DMS 273 (cell line): Measurements from ENCODE around the gene SLC16A11.
A peak's percentile ranks its signal among the peaks of the same experiment; 100 is the strongest.

Experiments used
- DNase-seq: peaks from one replicate; lab custom pipeline; 2025; ENCODE audit not compliant: unreplicated experiment; lab: John Stamatoyannopoulos, UW

SLC16A11 gene

GRCh38 chr17:7026471-7027115 lies 17.3 kb downstream of the SLC16A11 start:
- DNase-seq = no peak

DNA sequence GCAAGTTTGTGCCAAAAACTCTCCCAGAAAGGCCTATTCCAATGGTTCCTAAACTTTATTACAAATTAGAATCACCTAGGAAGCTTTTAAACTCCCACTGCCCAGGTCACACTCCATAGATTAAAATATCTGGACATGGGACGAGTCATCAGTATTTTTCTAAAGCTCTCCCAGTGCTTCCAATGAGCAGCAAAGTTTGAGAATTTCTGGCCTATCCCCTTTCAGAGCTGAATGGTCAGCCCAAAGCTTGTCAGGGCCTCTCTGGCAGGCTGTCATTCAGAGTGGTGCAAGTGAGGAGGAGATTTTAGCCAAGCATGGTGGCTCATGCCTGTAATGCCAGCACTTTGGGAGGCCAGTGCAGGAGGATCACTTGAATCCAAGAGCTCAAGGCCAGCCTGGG lies 18.6 kb downstream of the SLC16A11 start:
- no peak for DNase-seq

GRCh38 chr17:7024402-7024785 lies 19.5 kb downstream of the SLC16A11 start:
- DNase-seq = no peak

DNA sequence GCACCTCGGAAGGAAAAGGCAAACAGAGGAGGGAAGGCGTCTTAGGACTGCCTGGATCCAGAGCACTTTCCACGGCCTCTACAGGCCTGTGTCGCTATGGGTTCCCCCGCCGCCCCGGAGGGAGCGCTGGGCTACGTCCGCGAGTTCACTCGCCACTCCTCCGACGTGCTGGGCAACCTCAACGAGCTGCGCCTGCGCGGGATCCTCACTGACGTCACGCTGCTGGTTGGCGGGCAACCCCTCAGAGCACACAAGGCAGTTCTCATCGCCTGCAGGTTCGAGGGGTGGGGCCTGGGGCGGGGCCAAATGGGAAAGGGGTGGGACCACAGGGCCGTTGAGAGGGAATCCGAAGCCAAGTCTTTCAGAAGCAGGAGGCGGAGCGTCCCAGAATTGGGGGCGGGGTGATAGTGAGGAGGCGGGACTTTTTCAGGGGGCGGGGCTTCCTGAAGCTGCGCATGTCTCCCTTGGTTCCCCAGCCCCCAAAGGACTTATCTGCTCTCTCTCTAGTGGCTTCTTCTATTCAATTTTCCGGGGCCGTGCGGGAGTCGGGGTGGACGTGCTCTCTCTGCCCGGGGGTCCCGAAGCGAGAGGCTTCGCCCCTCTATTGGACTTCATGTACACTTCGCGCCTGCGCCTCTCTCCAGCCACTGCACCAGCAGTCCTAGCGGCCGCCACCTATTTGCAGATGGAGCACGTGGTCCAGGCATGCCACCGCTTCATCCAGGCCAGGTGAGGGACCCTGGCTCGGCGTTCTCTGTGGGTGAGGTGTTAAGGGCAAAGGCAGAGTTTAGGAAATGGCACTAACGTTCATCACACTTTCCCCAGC lies 20.1 kb downstream of the SLC16A11 start:
- DNase-seq = peak; percentile 23

DNA sequence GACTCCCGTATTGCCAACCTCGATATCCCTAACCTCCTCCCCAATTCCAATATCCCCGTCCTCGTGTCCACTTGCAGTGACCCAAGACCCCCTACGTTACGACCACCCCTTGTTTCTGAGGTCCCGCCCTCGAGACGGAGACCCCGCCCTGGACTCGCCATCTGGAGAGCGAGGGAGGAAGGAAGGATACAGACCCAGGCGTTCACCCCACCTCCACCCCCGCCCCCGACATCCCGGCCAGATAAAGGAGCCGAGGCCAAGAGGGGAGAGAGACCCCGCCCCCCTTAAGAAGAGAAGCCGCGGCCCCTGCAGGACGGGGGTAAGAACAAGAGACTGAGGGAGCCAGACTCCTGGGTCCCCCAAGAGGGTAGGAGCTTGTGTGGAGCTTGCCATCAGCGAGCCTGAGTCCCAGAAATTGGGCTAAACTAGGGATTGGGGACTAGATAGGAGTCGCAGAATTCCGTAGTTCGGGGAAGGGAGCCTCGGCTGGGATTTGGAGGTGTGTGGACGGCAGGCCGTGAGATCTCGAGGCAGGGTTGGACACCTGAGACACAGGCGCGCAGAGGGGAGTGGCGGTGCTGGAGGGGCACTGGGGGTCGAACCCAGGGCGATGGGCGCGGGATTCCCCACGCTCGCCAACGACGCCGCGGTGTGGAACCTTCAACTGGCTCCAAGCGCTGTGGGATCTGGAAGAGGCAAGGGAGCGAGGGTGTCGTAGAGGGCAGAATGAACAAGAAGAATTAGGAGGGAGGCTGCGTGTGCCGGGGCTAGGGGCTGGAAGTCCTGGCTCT lies 20.9 kb downstream of the SLC16A11 start, which contains the start of gene BCL6B:
Gene BCL6B, plus strand, starts transcription at position 270 of the 791 bp plus-strand sequence. CDS start 622 bp downstream, outside the sequence.
- no peak for DNase-seq

DNA sequence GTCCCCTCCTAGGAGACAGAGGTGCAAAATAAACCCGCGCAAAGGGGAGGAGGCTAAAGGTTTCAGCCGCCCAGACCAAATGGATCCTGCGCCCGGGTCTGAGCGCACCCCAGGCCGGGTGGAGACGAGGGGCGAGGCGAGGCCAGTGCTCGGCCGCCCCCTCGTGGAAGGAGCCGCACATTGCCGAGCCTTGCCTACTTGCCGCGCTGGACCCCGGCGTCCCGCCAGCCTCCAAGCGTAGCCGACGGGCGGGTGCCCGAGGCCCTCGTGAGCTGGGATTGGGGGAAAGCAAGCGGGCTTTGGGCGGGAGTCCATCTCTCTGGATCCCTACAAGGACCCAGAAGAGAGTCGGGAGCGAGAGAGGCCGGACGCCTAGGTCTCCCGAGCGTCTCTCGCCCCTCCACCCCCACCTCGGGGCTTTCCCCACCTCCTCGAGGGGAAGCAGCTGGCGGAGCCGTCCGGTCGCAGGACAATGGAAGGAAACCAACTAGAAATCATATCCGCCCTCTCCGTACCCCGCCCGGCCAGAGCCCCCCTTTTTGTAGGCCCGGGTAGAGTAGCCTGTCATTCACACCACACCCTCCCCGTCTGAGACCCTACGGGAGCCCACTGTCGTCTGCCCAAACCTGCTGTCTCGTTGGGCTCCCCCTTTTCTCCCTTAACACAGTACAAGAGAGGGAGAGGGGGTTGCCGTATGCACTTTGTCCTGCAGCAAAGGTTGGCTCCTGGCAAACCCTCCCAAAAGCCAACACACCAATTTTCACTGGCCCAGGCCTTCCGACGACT lies 21.7 kb downstream of the SLC16A11 start:
- peak; percentile 87 for DNase-seq

DNA sequence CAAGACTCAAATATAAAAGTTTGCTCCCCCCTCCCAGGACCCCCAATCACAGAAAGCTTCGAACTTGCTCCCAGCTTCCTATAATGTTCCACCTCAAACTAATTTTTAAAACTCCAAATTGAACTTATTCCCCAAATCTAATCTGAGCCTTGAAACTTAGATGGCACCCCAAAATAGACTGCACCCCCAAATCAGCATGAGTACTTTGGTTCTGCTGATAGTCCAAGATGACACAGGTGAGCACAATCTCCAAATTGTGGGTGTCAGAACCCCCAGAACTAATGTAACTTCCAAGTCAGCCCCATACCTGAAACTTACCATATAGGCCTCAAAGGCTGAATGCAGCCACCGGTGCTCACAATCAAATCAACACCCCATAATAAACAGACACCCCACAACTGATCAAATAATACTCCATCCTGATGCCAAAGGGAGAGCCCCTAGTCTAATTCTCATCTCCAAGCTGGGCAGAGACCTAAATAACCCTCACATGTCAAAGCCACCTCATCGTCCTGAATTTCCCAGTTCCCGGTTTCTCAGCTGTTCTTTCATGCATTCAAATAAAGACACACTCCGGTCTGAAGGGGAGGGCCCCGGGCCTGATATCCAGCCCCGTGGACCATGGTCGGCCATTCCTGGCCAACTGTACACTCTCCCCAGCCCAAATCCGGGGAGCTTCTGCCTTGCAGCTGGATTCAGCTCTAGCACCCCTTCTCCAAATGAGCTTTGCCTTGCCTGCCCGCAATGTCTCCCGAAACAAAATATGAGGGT lies 22.8 kb downstream of the SLC16A11 start:
- DNase-seq = no peak

DNA sequence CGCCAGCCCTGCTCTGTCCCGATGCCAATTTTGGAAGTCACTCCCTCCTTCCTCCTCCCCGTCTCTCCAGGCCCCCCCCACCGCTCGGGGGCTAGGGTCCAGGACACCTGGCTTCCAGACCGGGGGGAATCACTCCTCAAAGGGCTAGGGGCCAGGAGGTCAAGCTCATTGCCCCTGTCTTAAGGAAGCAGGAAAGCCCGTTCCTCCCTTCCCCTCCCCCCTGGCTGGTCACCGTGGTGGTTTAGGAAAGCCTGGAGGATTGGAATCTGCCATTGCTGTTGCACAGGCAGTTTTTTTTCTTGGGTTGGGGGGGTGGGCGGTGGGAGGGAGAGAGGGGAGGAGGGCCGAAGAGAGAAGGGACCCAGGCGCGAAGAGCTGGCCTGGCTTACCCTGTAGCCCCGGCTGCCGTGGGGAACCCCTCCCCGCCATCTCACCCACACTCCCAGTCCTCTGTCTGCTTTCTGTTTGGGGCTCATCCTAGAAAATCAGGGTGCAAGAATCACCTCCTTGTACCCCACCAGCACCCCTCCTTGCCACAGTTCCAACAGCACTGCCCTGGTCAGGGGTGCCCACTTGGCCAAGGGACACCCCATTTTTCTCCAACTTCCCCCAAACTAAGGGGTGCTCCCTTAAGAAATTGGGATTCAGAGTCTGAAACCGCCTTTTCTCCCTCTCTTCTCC lies 23.9 kb downstream of the SLC16A11 start:
- peak; percentile 64 for DNase-seq

DNA sequence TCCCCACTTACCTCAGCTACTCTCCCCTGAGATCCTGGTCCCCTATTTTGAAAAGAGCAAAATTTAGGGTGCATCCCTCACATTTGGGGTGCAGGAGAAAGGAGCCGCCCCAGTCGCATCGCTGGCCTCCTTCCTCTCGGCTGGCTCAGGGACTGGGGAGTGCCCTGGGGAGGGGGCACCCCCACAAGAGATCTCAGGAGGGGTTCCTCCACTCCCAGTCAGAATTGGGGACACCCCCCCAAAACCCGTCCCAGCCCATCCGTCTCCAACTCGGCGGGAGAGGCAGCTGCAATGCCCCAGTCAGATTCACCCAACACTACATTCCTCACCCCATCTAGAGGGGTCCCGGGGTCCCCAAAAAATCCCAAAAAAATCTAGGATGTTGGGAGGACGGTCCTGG lies 24.5 kb downstream of the SLC16A11 start:
- DNase-seq = no peak

- no peak for DNase-seq
These were observed 25.4 kb downstream of the SLC16A11 start for GRCh38 chr17:7018331-7018964.

- no peak for DNase-seq
These were observed 26.1 kb downstream of the SLC16A11 start for GRCh38 chr17:7017827-7018200.

DNA sequence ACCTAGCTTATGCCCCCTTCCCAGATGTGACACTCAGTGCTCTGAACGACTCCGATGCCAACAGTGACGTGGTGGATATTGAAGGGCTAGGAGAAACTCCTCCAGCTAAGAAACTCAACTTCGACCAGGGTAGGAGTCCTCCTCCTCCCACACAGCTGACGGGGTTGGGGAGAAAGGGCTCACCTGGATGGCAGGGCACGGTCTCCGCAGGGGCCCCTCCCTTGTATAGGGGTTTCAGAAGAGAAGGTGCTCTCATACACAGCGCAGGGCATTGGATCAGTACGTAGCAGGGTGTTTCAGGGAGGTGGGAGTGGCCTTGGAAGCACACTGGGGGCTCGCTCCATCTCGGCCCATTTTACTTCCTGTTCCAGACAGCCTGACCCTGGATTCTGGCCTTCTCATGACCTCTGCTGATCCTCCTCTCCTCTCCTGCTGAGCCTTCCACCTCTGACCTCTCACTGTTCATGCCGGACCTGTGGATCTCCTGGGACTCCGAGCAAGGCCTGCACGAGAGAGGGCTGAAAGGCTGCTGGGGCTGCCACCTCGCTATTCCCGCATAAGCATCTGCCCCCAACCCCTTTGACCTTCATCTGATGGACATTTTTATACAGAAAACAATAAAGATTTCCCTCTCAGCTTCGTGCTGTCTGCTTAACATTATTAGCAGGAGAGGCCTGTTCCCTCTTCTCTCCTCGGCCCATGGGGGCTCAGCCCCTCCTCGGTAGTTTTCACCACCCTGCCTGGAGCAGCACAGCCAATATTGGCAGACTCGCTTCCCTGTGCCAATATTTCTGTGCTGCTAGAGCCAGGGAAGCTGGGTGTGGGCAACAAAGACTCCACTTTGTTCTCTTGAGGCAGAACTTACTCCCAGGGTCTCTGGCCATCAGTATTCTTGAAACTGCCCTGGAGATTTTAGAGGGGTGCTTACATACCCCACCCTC lies 26.7 kb downstream of the SLC16A11 start:
- DNase-seq = no peak

- no peak for DNase-seq
These were observed 27.5 kb downstream of the SLC16A11 start for GRCh38 chr17:7016418-7016817.

DNA sequence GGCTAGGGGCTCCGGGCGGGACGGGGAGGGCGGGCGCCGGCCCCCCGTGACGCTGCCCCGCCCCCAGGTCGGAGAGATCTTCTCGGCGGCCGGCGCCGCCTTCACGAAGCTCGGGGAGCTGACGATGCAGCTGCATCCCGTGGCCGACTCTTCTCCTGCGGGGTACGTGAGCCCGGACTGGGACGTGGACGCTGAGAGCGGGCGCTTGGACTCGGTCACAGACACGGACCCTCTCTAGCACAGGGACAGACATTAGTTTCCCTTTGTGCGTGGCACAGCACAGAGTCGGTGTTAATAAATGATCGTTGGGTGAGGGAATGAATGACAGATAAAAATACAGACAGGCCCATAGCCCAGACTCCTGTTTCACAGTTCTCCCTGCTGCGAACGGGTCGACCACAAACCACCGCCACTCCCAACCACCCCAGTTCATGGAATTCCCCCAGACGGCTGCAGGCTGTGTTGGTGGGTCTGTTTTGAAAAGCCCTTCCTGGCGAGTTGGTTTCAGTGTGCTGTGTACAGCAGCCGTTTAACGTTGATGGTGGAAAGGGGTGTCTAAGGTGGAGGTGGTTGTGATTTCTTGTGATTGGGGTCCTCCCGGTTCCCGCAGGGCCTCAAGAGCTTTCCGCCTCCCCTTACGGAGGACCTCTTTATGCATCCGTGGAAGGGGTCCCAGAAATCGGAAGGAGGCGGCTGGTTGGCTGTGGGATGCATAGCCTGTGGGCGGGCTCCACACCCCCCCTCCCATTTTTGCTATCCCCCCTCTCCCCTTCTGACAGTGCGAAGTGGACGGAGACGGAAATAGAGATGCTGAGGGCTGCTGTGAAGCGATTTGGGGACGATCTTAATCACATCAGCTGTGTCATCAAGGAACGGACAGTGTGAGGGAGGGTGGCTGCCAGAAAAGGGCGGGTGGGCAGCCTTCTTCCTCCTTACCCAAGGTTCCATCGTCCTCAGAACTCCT lies 28.6 kb downstream of the SLC16A11 start:
- no peak for DNase-seq

- peak; percentile 95 for DNase-seq
These were observed 29.5 kb downstream of the SLC16A11 start for GRCh38 chr17:7014261-7014994.

DNA sequence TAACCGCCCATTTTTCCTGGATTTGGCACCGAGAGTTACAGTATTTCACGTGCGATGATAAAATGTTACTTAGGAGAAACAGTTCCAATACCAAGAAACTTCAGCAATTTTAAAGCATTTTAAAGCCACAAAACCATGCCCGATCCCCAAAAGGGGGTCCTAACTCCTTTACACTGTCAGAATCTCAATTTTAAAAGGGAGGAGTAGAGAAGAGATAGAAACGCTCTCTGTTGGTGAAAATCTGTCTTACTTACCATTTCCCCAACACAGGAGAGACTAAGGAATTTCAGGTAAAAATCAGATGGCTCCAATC lies 32.0 kb downstream of the SLC16A11 start:
- DNase-seq = no peak
